Measurements from ENCODE around the gene FADS3.

DNA sequence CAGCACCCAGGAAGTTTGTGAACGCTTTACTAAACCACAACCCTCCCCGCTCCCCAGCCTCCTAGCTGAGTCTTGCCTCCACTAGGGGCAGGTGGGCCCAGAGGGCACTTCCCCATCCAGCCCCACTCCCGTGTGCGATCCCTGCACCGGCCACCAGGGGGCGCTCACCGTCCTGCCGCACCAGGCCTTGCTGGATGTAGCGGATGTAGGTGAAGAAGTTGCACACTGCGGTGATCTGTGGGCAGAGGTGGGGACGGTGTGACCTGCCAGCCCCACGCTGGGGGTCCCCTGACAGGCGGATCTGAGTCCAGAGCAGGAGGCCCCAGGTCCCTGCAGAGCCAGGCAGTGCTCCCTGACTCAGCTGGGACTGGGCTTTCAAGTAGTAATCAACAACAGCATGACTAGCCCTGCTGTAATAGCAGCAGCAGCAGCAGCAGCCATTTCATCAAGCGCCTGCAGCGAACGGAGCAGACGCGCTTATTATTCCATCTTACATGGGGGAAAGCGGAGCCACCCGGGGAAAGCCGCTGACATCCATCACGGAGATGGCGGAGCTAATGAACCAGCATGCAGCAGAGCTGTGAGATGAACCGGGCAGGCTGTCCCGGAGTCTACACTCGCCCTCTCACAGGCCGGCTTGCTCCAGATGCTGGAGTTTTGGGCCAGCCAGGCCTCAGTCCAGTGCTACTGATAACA lies 7.9 kb upstream of the FADS3 start:
- TF ChIP-seq, protein P1, sequence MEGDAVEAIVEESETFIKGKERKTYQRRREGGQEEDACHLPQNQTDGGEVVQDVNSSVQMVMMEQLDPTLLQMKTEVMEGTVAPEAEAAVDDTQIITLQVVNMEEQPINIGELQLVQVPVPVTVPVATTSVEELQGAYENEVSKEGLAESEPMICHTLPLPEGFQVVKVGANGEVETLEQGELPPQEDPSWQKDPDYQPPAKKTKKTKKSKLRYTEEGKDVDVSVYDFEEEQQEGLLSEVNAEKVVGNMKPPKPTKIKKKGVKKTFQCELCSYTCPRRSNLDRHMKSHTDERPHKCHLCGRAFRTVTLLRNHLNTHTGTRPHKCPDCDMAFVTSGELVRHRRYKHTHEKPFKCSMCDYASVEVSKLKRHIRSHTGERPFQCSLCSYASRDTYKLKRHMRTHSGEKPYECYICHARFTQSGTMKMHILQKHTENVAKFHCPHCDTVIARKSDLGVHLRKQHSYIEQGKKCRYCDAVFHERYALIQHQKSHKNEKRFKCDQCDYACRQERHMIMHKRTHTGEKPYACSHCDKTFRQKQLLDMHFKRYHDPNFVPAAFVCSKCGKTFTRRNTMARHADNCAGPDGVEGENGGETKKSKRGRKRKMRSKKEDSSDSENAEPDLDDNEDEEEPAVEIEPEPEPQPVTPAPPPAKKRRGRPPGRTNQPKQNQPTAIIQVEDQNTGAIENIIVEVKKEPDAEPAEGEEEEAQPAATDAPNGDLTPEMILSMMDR (IDR thresholded peaks at IDR 0.05): peak; percentile 99
- TF ChIP-seq EZH2 (IDR thresholded peaks at IDR 0.05) (no peak), EZH2phosphoT487 (IDR thresholded peaks at IDR 0.05) (no peak)
